ENCODE data around the gene MFSD6. TPM values are rescaled to one million over a fixed set of nuclear protein-coding genes. Genes with fewer than 3 reads are reported as not detected.

The MFSD6 gene
- total RNA-seq, 1 donor from 2014 or later, result 55.8 TPM

DNA sequence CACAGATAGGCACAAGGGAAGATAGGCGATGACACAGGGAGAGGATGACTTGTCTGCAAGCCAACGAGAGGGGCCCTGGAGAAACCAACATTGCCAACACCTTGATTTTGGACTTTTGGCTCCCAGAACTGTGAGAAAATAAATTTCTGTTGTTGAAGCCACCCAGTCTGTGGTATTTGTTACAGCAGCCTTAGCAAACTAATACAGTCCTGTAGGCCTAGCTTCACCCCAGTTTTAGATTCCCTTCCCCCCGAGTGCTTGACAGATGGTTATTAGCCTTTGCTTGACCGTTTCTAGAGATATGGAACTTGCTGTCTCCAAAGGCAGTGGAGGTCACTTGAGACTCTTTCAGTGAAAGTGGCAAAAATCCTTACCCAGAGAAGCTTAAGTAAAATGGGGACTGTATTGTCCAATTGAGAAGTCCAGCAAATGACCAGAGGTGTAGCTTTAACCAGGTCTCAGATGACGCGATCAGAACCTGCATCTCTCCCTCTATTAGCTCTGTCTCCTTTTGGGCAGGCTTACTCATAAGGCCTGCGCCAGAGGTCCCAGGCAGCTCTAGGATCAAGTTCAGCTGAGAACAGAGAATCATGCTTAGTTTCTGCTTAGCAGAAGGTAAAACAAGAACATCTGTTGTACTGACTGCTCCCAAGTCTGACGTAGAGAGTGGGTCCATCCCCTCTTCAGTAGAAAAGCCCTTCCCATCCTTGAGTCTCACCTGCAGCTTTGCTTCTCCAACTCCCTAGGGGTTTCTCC is 50.4 kb downstream of the MFSD6 start:
- ATAC-seq (no peak), DNase-seq (no peak)
- Histone ChIP-seq H3K4me3 (no peak overlapping the region), H3K27me3 (no peaks in the 10 kb centered on the region), H3K4me1 (no peaks in the 10 kb centered on the region), H3K36me3 (peaks cover 7% of the 10 kb centered on the region), H3K27ac (no peak overlapping the region), H3K9me3 (no peaks in the 10 kb centered on the region)
- TF ChIP-seq, protein P1, sequence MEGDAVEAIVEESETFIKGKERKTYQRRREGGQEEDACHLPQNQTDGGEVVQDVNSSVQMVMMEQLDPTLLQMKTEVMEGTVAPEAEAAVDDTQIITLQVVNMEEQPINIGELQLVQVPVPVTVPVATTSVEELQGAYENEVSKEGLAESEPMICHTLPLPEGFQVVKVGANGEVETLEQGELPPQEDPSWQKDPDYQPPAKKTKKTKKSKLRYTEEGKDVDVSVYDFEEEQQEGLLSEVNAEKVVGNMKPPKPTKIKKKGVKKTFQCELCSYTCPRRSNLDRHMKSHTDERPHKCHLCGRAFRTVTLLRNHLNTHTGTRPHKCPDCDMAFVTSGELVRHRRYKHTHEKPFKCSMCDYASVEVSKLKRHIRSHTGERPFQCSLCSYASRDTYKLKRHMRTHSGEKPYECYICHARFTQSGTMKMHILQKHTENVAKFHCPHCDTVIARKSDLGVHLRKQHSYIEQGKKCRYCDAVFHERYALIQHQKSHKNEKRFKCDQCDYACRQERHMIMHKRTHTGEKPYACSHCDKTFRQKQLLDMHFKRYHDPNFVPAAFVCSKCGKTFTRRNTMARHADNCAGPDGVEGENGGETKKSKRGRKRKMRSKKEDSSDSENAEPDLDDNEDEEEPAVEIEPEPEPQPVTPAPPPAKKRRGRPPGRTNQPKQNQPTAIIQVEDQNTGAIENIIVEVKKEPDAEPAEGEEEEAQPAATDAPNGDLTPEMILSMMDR (IDR thresholded peaks at IDR 0.05), result no peak
- intact Hi-C loops (cut with DNase I), result no loop called here

DNA sequence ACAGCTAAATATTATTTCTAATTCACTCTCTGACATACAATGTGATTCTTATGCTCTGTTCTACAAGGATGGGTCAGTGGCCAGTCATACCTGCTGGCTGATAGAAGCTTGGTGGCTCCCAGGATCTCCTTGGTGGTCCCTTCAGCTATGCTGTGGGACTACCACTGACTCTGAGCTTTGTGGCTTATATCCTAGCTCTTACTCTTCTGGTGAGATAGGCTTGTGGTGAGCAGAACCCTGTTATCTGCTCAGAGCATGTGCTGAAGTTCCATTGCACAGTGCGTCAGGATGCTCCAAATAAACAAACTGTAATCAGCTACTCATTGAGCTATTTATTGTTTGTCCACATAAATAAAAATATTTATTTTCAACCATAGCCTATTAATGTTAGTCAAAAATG is 51.7 kb downstream of the MFSD6 start:
- no peak overlapping the region for H3K4me3 ChIP-seq
- DNase-seq (no peak), ATAC-seq (no peak)
- intact Hi-C loops (cut with DNase I), result no loop called here
- TF ChIP-seq, protein P1 (IDR thresholded peaks at IDR 0.05), result no peak
- no peaks in the 10 kb centered on the region for H3K9me3 ChIP-seq
- H3K4me1 ChIP-seq, result no peaks in the 10 kb centered on the region
- H3K27ac ChIP-seq, result no peak overlapping the region
- peaks cover 7% of the 10 kb centered on the region for H3K36me3 ChIP-seq
- H3K27me3 ChIP-seq, result no peaks in the 10 kb centered on the region

DNA sequence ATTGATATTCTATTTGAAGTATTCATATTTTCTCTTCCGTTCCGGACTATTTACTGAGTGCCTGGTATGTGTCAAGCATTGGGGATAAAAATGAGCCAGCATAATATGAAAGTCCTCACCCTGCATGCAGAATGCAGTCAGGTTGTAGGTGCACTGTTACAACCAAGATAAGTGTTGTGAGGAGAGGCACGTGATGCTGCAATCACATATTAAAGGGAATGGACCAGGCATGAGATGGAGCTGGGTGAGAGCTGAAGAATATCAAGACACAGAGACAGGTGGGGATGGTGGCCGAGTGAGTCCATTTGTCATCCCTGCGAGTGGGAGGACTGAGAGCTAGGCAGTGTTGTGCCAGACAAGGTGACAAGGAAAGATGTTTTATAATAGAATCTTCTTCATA is 52.3 kb downstream of the MFSD6 start:
- peaks cover 7% of the 10 kb centered on the region for H3K36me3 ChIP-seq
- DNase-seq (no peak), ATAC-seq (no peak)
- H3K9me3 ChIP-seq, result no peaks in the 10 kb centered on the region
- no peaks in the 10 kb centered on the region for H3K27me3 ChIP-seq
- H3K4me3 ChIP-seq, result no peak overlapping the region
- no peak overlapping the region for H3K27ac ChIP-seq
- H3K4me1 ChIP-seq, result no peaks in the 10 kb centered on the region
- intact Hi-C loops (cut with DNase I), result no loop called here
- TF ChIP-seq, protein P1 (IDR thresholded peaks at IDR 0.05), result no peak

DNA sequence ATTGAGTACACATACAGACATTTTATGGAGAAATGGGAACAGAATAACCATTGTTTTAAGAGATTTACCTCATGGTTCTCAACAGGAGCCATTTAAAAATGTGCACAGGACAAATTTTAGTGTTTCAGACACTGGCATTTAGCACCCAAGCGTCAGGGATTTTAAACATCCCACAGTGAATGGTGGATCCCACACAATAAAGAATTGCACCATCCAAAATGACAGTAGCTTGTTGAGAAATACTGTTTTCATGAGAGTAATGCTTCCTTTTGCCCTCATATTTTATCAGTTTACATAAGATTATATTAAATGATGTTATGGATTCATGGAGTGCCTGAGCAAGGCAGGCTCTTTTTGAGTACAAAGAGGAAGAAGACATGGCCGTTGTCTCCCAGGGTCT is 54.0 kb downstream of the MFSD6 start:
- no peak overlapping the region for H3K4me3 ChIP-seq
- H3K27me3 ChIP-seq, result no peaks in the 10 kb centered on the region
- TF ChIP-seq, protein P1 (IDR thresholded peaks at IDR 0.05), result no peak
- intact Hi-C loops (cut with DNase I), result no loop called here
- no peaks in the 10 kb centered on the region for H3K9me3 ChIP-seq
- DNase-seq, result no peak
- H3K36me3 ChIP-seq, result peaks cover 3% of the 10 kb centered on the region
- ATAC-seq, result no peak
- H3K27ac ChIP-seq, result no peak overlapping the region
- H3K4me1 ChIP-seq, result peaks cover 5% of the 10 kb centered on the region

DNA sequence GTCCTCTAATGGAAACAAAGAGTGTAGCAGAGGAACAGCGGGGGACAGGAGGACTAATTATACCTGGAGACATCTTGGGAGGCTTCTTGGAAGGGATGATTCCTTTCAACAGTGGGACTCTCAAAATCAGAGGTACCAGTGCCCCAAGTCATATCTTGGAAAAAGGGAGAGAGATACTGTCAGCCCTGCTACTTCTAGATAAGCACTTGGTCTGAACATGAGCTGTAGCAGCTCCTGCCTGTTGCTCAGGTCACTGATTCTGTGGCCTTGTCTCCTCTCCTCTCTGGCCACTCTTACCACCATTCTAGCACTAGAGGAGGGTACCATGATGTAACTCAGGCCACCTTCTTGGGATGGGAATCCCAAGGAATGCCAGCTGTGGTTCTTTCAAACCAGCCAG is 54.5 kb downstream of the MFSD6 start:
- Histone ChIP-seq H3K4me1 (peaks cover 9% of the 10 kb centered on the region), H3K9me3 (no peaks in the 10 kb centered on the region), H3K27me3 (no peaks in the 10 kb centered on the region), H3K27ac (no peak overlapping the region), H3K4me3 (no peak overlapping the region), H3K36me3 (no peaks in the 10 kb centered on the region)
- ATAC-seq, result no peak
- intact Hi-C loops (cut with DNase I), result no loop called here
- no peak for DNase-seq
- TF ChIP-seq, protein P1 (IDR thresholded peaks at IDR 0.05), result no peak
